Glutamatergic neuron (in vitro differentiated cells): ENCODE measurements around the gene ZFP36L1. TPM values are rescaled to one million over a fixed set of nuclear protein-coding genes. Genes with fewer than 3 reads are reported as not detected.

ENCODE experiments used
- DNase-seq: peaks from one replicate; pipeline ENCODE4 v3.0.0; 2022
- H3K27ac Mint-ChIP-seq: one replicate; pipeline ENCODE4 v1.8.0; 2020; ENCODE audit warnings: mild to moderate bottlenecking, mixed read lengths, inconsistent platforms; ENCODE audit not compliant: unreplicated experiment
- H3K27me3 Mint-ChIP-seq: one replicate; pipeline ENCODE4 v1.8.0; 2020; ENCODE audit warnings: mild to moderate bottlenecking, moderate library complexity, mixed read lengths, inconsistent platforms; ENCODE audit not compliant: unreplicated experiment
- H3K36me3 Mint-ChIP-seq: one replicate; pipeline ENCODE4 v1.8.0; 2020; ENCODE audit warnings: mild to moderate bottlenecking, mixed read lengths, inconsistent platforms; ENCODE audit not compliant: unreplicated experiment
- H3K4me1 Mint-ChIP-seq: one replicate; pipeline ENCODE4 v1.8.0; 2020; ENCODE audit warnings: mild to moderate bottlenecking, low read depth, mixed read lengths, inconsistent platforms; ENCODE audit not compliant: unreplicated experiment
- H3K4me3 Mint-ChIP-seq: one replicate; pipeline ENCODE4 v1.8.0; 2020; ENCODE audit warnings: mild to moderate bottlenecking, mixed read lengths, inconsistent platforms; ENCODE audit not compliant: unreplicated experiment
- H3K9me3 Mint-ChIP-seq: one replicate; pipeline ENCODE4 v1.8.0; 2020; ENCODE audit warnings: mild to moderate bottlenecking, moderate library complexity, mixed read lengths, inconsistent platforms; ENCODE audit not compliant: unreplicated experiment
- total RNA-seq: library from RNA; stranded (reverse); fragmentation: NEBNext Ultra II Directional; extraction: Animal tissue kit (Norgen Biotek cat#: 25700); gene quantifications from one replicate; pipeline ENCODE4 v1.2.1, GENCODE V29; 2021; ENCODE audit not compliant: unreplicated experiment
- TF ChIP-seq, protein P1 (sequence below): fragments of 200-600 bp; sonication (generic); IDR thresholded peaks from one replicate; pipeline ENCODE4 v1.5.0; 2021; ENCODE audit not compliant: partially characterized antibody, unreplicated experiment

Gene ZFP36L1
- total RNA-seq, 1 donor from 2014 or later: 2.7 TPM

DNA sequence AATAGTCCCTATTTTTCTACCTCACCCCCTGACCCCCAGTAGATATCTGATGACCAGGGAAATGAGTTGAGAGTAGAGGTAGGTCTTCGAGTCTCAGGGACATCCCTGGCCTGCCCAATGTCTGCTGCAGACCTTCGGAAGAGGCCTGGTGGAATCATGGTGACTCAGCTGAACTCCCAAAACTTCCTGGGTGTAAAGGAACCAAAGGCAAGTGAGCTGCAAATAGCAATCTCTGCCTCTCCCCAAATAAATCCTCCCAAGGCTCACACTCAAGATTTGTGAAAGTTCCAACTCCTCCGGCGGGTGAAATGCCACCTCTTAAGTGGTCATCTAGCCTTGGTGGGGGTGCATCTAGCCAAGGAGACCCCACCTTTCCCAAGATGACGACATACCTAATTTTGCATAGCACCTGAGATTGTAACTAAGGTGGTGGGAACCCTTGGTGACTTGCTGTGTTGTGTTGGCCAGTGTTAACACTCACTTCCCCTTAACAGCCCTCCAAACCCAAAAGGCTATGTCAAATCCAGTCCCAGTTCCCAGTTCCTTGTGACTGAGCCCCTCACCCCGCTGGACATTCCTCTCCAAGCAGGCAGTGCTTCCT lies 6.3 kb downstream of the ZFP36L1 start:
- no peak overlapping the region for H3K27ac Mint-ChIP-seq
- peaks cover 6% of the 10 kb centered on the region for H3K27me3 Mint-ChIP-seq
- no peaks in the 10 kb centered on the region for H3K36me3 Mint-ChIP-seq
- peak; percentile 0 for DNase-seq
- TF ChIP-seq, protein P1, sequence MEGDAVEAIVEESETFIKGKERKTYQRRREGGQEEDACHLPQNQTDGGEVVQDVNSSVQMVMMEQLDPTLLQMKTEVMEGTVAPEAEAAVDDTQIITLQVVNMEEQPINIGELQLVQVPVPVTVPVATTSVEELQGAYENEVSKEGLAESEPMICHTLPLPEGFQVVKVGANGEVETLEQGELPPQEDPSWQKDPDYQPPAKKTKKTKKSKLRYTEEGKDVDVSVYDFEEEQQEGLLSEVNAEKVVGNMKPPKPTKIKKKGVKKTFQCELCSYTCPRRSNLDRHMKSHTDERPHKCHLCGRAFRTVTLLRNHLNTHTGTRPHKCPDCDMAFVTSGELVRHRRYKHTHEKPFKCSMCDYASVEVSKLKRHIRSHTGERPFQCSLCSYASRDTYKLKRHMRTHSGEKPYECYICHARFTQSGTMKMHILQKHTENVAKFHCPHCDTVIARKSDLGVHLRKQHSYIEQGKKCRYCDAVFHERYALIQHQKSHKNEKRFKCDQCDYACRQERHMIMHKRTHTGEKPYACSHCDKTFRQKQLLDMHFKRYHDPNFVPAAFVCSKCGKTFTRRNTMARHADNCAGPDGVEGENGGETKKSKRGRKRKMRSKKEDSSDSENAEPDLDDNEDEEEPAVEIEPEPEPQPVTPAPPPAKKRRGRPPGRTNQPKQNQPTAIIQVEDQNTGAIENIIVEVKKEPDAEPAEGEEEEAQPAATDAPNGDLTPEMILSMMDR: no peak
- H3K4me1 Mint-ChIP-seq: no peaks in the 10 kb centered on the region
- H3K9me3 Mint-ChIP-seq: peaks cover 2% of the 10 kb centered on the region
- H3K4me3 Mint-ChIP-seq: no peak overlapping the region

DNA sequence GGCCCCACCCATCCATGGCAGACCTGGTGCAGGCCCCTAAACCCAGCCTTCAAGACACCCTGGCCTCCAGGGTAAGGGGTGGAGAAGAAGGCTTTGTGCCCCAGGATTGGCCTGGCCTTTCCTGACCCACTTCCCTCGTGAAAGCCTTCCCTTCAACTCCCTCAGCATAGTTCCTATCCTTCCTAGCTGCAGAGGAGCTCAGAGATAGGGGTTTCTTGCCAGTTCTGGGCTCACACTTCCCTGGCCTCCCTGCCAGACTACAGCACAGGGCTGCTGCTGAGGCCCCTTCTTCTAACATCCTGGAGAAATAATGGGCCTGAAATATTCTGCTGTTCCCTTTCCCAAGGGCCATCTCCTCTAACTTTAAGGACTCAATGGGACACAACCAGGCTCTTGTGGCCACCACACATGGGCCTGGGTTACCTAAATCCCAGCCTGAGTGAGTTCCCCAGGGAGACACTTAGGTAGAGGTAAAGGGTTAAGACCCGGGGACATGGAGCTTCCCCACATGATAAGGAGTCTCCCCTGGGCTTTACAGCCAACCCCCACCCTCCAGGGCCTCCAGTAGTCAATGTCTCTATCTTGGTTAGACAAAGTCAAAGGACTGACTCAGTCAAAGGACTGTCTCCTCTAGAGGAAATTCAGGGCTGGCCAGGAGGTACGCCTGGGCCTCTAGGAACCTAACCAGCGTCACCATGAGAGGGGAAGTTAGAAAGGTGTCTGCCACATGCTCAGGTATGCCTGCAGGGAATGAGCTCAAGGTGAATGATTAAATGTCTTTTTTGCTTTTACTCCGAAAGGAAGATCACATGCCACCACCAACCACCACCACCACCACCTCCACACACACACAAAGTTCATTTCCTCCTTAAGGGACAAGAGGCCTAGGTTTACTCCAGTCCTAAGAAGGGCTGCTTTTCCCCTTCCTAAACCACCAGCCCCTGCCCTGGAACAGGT lies 7.1 kb downstream of the ZFP36L1 start:
- no peak overlapping the region for H3K27ac Mint-ChIP-seq
- H3K27me3 Mint-ChIP-seq: peaks cover 6% of the 10 kb centered on the region
- no peaks in the 10 kb centered on the region for H3K36me3 Mint-ChIP-seq
- peaks cover 2% of the 10 kb centered on the region for H3K9me3 Mint-ChIP-seq
- H3K4me3 Mint-ChIP-seq: no peak overlapping the region
- no peak for DNase-seq
- H3K4me1 Mint-ChIP-seq: peaks cover 1% of the 10 kb centered on the region
- TF ChIP-seq, protein P1: no peak

DNA sequence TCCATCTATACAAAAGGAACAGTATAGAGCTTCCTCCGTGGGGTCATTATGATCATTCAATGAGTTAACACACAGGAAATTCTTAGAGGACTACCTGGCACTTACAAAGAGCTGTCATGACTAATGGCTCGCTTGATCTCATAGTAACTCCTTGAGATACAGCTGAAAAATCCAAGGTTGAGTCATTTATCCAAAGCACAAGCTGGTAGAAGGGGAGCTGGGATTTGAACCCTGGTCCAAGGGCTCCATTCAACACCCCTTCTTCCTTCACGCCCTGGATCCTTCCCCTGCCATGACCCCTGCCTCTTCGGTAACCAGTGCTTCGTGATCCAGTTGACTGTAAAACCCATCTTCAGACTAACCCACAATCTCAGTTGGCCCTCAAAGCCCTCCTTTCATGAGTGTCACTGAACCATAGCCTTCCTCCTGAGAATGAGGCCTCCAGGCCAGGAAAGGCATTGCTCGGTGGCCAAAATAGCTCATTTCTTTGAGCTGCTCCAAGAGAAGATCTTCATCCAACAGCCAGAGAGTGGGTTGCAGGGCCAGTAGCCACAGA lies 7.8 kb downstream of the ZFP36L1 start:
- TF ChIP-seq, protein P1: no peak
- peaks cover 1% of the 10 kb centered on the region for H3K4me1 Mint-ChIP-seq
- H3K27ac Mint-ChIP-seq: no peak overlapping the region
- no peak for DNase-seq
- peaks cover 3% of the 10 kb centered on the region for H3K27me3 Mint-ChIP-seq
- H3K36me3 Mint-ChIP-seq: no peaks in the 10 kb centered on the region
- H3K4me3 Mint-ChIP-seq: no peak overlapping the region
- peaks cover 2% of the 10 kb centered on the region for H3K9me3 Mint-ChIP-seq

DNA sequence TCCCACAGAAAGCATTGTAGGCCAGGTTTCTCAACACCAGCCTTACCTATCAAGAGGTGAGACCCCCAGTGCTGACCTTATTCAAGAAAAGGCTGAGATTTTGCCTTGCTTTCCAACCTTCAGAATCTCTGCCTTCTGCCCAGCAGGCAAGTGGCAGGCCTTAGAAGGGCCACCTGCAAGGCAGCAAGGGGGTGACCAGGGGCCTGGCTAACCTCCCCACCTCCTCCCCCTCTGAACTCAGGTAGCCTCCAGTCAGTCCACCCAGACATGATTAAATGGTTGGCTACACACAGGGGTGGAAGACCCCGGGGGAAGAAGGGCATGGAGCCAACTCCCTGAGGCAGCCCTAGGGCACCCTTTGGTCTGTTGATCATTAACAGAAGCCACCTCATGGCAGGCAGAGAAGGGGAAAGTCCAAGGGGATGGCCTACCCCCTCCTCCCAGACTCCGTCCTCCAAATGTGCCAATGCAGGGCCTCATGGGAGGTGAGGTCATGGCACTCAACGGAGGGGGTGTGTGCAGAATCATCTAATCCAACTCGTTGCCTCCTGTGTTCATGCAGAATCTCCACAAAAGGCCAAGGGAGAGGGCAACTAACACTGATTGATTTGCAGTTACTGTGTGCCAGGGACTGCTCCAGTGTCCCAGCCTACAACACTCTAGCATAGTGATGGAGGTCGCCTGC lies 8.5 kb downstream of the ZFP36L1 start:
- Mint-ChIP-seq H3K36me3 (no peaks in the 10 kb centered on the region), H3K27me3 (peaks cover 1% of the 10 kb centered on the region), H3K27ac (no peak overlapping the region), H3K4me1 (peaks cover 1% of the 10 kb centered on the region), H3K9me3 (peaks cover 2% of the 10 kb centered on the region), H3K4me3 (no peak overlapping the region)
- TF ChIP-seq, protein P1: no peak
- peak; percentile 11 for DNase-seq
